ENCODE measurements around the gene CNEP1R1. TPM values are rescaled to one million over a fixed set of nuclear protein-coding genes. Genes with fewer than 3 reads are reported as not detected.

The CNEP1R1 gene
- total RNA-seq, 4 donors from 2014 or later = 14.1 to 51.7 (median 29.5) TPM

- TF ChIP-seq POLR2A (IDR thresholded peaks at IDR 0.05) (no peak), CTCF (IDR thresholded peaks at IDR 0.05) (no peak)
- Histone ChIP-seq H3K27ac (no peak overlapping the region), H3K4me3 (no peak overlapping the region), H3K36me3 (no peaks in the 10 kb centered on the region), H3K9me3 (no peaks in the 10 kb centered on the region), H3K4me1 (no peaks in the 10 kb centered on the region), H3K27me3 (no peaks in the 10 kb centered on the region)
- no peak for DNase-seq
- intact Hi-C loops (cut with DNase I; ENCODE audit: low total_unique reads) = no loop called here
Measured at GRCh38 chr16:50043358-50043757, 18.3 kb downstream of the CNEP1R1 start.

GRCh38 chr16:50045412-50045811, 20.4 kb downstream of the CNEP1R1 start:
- Histone ChIP-seq H3K27ac (no peak overlapping the region), H3K4me3 (no peak overlapping the region), H3K36me3 (no peaks in the 10 kb centered on the region), H3K9me3 (no peaks in the 10 kb centered on the region), H3K27me3 (no peaks in the 10 kb centered on the region), H3K4me1 (no peaks in the 10 kb centered on the region)
- intact Hi-C loops (cut with DNase I; ENCODE audit: low total_unique reads) = no loop called here
- TF ChIP-seq POLR2A (IDR thresholded peaks at IDR 0.05) (no peak), CTCF (IDR thresholded peaks at IDR 0.05) (no peak)
- no peak for DNase-seq

- no peak overlapping the region for H3K27ac ChIP-seq
- intact Hi-C loops (cut with DNase I; ENCODE audit: low total_unique reads) = no loop called here
- no peak overlapping the region for H3K4me3 ChIP-seq
- H3K27me3 ChIP-seq = no peaks in the 10 kb centered on the region
- no peaks in the 10 kb centered on the region for H3K4me1 ChIP-seq
- TF ChIP-seq POLR2A (IDR thresholded peaks at IDR 0.05) (no peak), CTCF (IDR thresholded peaks at IDR 0.05) (no peak)
- no peak for DNase-seq
- no peaks in the 10 kb centered on the region for H3K36me3 ChIP-seq
- no peaks in the 10 kb centered on the region for H3K9me3 ChIP-seq
Measured at GRCh38 chr16:50046853-50047252, 21.8 kb downstream of the CNEP1R1 start.

- intact Hi-C loops (cut with DNase I; ENCODE audit: low total_unique reads) = no loop called here
- no peak for TF ChIP-seq POLR2A (IDR thresholded peaks at IDR 0.05)
- TF ChIP-seq CTCF (IDR thresholded peaks at IDR 0.05) = no peak
Measured at GRCh38 chr16:50047864-50048263, 22.8 kb downstream of the CNEP1R1 start.

GRCh38 chr16:50050802-50051201, 25.8 kb downstream of the CNEP1R1 start:
- H3K4me3 ChIP-seq = no peak overlapping the region
- H3K36me3 ChIP-seq = no peaks in the 10 kb centered on the region
- H3K9me3 ChIP-seq = no peaks in the 10 kb centered on the region
- intact Hi-C loops (cut with DNase I; ENCODE audit: low total_unique reads) = no loop called here
- no peak overlapping the region for H3K27ac ChIP-seq
- H3K4me1 ChIP-seq = no peaks in the 10 kb centered on the region
- H3K27me3 ChIP-seq = no peaks in the 10 kb centered on the region
- no peak for DNase-seq
- TF ChIP-seq CTCF (IDR thresholded peaks at IDR 0.05) (no peak), POLR2A (IDR thresholded peaks at IDR 0.05) (no peak)

More at GRCh38 chr16:50047864-50048263, 22.8 kb downstream of the CNEP1R1 start:
- H3K9me3 ChIP-seq = no peaks in the 10 kb centered on the region
- no peak overlapping the region for H3K4me3 ChIP-seq
- DNase-seq = no peak
- no peak overlapping the region for H3K27ac ChIP-seq
- no peaks in the 10 kb centered on the region for H3K36me3 ChIP-seq
- H3K4me1 ChIP-seq = no peaks in the 10 kb centered on the region
- H3K27me3 ChIP-seq = no peaks in the 10 kb centered on the region
